ENCODE data around the gene COTL1.

The COTL1 gene

GRCh38 chr16:84594725-84595038, 23.2 kb downstream of the COTL1 start:
- no peak for DNase-seq

GRCh38 chr16:84593825-84594724, 23.8 kb downstream of the COTL1 start:
- peak; percentile 89 for DNase-seq

GRCh38 chr16:84592718-84593117, 25.2 kb downstream of the COTL1 start:
- no peak for DNase-seq

- no peak for DNase-seq
Measured at GRCh38 chr16:84589975-84590719, 27.7 kb downstream of the COTL1 start.

- DNase-seq: no peak
Measured at GRCh38 chr16:84588991-84589390, 28.9 kb downstream of the COTL1 start.

- no peak for DNase-seq
Measured at GRCh38 chr16:84585886-84586285, 32.0 kb downstream of the COTL1 start.

GRCh38 chr16:84585467-84585866, 32.4 kb downstream of the COTL1 start:
- DNase-seq: no peak

- no peak for DNase-seq
Measured at GRCh38 chr16:84584678-84585077, 33.2 kb downstream of the COTL1 start.

- DNase-seq: no peak
Measured at GRCh38 chr16:84583995-84584394, 33.9 kb downstream of the COTL1 start.

- no peak for DNase-seq
Measured at GRCh38 chr16:84582958-84583516, 34.8 kb downstream of the COTL1 start.

GRCh38 chr16:84581158-84581557, 36.7 kb downstream of the COTL1 start:
- DNase-seq: no peak

- DNase-seq: no peak
Measured at GRCh38 chr16:84579936-84580335, 37.9 kb downstream of the COTL1 start.

GRCh38 chr16:84578538-84579126, 39.2 kb downstream of the COTL1 start:
- DNase-seq: no peak

- DNase-seq: no peak
Measured at GRCh38 chr16:84577034-84577803, 40.7 kb downstream of the COTL1 start.

- no peak for DNase-seq
Measured at GRCh38 chr16:84575914-84576313, 42.0 kb downstream of the COTL1 start.

- DNase-seq: no peak
Measured at GRCh38 chr16:84574191-84574590, 43.7 kb downstream of the COTL1 start.

GRCh38 chr16:84572096-84572495, 45.8 kb downstream of the COTL1 start:
- no peak for DNase-seq

GRCh38 chr16:84571506-84571905, 46.4 kb downstream of the COTL1 start:
- DNase-seq: no peak

- DNase-seq: no peak
Measured at GRCh38 chr16:84570739-84571403, 47.0 kb downstream of the COTL1 start.

GRCh38 chr16:84569382-84569987, 48.4 kb downstream of the COTL1 start:
- DNase-seq: no peak

- DNase-seq: no peak
Measured at GRCh38 chr16:84568066-84568465, 49.8 kb downstream of the COTL1 start.
